ENCODE data around the gene ZNF397.

ZNF397 gene

DNA sequence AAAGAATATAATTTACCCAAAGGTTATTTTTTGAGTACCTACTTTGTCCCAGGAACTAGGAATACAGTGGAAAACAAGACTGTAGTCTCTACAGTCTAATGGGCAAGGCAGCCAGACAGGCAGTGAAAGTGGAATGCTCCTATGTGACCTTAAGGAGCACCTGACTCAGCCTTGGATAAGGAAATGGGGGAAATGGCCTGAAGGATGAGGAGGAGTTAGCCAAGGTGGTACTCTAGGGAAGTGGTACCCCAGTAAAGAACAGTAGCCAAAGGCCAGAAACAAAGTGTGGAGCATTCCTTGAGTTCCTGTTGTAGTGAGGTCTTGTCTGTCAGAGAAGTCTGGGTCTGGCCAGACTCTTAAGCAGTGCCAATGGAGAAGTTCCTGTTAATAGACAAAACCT lies 6.0 kb downstream of the ZNF397 start:
- no peak for DNase-seq (ENCODE audit: low spot score)

DNA sequence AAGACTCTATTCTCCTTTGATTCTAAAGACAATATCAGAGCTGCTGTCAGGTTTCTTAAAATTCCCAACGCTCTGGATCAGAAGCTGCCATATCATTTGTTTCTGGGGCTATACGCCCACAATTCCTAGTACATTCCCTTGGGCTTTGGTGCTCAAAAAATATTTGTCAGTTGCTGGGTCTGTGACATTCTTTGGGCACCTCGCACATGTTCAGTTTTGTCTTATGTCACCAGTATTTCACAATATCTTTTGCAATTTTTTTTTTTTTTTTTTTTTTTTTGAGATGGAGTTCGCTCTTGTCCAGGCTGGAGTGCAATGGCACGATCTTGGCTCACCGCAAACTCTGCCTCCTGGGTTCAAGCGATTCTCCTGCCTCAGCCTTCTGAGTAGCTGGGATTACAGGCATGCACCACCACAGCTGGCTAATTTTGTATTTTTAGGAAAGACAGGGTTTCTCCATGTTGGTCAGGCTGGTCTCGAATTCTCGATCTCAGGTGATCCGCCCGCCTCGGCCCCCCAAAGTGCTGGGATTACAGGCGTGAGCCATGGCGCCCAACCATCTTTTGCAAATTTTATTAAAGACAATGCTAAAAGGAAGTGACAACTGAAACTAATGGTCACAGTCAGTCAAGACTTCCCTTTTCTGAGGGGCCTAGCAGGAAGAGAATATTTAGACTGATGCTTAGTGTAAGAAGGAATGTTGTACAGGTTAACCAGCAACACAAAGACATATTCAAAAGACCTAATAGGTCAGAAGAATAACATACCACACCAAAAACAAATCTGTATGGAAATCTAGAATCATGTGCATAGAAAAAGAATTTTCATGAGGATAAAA lies 6.8 kb downstream of the ZNF397 start:
- DNase-seq (ENCODE audit: low spot score): no peak

DNA sequence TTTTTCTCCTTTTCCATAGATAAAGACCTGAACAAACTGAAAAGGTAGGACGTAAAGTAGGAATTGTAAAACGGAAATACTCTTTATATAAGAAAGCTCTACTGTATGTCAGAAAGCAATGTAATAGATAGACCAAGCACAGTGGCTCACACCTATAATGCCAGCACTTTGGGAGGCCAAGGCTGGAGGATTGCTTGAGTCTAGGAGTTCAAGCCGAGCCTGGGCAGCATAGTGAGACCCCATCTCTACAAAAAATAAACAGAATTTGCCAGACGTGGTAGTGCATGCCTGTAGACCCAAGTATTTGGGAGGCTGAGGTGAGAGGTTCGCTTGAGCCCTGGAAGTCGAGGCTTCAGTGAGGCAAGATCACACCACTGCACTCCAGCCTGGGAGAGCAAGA lies 7.6 kb downstream of the ZNF397 start:
- DNase-seq (ENCODE audit: low spot score): no peak

DNA sequence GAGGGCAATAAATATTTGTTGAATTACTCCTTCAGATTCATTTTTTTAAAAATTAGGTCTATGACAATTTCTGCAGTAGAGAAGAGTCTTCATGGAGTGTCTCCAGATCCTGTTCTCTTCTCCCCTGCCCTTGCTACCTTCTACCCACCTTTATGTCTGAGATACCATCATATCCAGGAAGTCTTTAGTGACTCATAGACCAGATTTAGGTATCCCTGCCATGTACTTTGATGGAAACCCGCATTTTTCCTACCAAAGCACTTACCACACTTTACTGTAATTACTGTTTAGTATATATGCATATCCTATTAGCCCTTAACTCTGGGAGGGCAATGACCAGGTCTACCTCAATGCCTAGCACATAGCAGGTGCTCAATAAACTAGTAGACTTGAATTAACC lies 11.6 kb downstream of the ZNF397 start:
- no peak for DNase-seq (ENCODE audit: low spot score)

DNA sequence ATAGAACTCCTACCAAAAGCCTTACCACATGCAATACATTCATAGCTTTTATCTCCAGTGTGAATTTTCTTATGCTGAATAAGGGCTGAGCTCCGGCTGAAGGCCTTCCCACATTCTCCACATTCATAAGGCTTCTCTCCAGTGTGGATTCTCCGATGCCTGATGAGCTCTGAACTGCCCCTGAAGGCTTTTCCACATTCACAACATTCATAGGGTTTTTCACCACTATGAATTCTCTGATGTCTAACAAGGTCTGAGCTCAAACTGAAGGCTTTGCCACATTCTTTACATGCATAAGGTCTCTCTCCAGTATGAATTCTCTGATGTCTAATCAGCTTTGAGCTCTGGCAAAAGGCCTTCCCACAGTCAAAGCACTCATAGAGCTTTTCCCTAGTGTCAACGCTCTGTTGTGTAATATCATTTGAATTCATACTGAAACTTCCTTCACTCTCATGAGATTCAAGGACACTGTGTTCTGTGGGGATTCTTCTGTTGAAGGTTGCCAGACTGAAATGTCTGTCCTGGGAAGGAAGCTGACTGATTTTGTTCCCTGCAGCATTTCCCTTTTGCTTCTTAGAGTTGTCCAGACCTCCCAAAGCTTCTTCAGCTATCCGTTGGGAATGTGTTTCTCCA lies 12.9 kb downstream of the ZNF397 start:
- DNase-seq (ENCODE audit: low spot score): no peak

DNA sequence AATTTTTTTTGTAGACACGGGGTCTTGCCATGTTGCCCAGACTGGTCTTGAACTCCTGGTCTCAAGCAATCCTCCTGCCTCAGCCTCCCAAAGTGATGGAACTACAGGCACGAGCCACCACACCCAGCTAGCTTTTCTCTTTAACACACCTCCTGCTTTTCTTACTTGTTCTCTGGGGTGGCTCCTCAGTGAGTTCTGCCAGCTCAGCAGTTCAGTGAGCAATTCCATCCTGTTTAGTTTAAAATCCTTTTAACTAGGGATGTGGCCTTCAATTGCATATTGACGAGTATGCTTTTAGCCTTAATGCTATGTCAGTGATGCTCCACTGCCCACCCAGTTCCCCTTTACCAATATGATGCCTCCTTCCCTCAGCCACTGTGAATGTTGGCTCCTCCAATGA lies 16.1 kb downstream of the ZNF397 start:
- no peak for DNase-seq (ENCODE audit: low spot score)

DNA sequence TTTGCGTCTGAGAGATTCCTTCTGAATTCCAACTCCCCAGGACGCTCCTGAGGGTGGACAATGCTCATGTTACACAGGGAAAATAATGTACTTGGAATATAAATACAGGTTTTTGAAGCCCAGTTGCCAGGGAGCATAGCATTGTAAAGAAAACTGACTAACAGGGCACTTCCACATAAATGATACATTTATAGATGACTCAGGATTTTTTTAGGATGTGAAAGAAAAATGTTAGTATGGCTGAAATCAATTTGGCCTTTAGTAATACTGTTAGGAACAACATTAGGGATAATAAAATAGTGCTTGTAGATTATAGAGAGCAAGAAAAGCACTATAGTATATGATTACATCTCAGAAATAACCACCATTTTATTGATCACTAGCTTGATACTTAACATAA lies 23.6 kb downstream of the ZNF397 start:
- DNase-seq (ENCODE audit: low spot score): no peak

DNA sequence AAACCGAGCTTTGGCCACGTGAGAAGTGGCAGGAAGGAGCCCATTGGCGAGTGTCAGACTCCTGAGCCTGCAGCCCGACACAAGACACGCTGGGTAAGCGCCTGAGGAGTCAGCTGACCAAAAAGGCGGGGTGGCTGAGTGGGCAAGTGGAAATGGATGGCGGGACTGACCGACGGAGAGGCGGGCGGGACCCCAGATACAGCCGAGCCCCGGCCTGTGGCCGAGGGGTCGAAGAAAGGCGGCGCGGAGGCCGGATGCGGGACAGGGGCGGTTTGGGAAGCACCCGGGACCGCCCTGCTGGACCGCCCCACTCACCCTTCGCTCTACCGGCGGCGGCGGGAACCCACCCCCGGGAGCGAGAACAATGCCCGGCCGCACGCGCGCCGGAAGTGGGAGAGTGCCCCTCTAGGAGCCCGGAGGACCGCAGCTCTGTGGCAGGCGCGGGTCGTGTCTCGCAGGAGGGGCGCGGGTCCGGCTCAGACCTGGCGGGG lies 26.4 kb downstream of the ZNF397 start:
- no peak for DNase-seq (ENCODE audit: low spot score)

DNA sequence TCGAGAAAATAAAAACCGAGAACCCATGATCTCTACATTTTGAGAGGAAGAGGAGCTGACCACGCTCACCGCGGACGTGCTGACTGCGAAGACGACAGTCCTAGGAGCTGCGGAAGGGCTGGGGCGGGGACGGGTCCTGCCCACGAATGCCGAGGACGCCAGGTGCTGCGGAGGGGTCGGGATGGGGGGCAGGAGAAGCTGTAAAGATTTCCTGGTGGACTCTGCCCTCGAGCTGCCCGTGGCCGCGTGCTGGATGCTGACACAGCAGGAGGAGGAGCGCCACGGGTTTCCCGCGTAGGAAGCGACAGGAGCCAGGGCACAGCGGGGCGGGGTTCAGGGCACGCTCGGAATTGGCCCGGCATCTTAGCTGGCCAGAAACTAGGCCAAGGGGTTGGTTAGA lies 27.0 kb downstream of the ZNF397 start:
- DNase-seq (ENCODE audit: low spot score): no peak

DNA sequence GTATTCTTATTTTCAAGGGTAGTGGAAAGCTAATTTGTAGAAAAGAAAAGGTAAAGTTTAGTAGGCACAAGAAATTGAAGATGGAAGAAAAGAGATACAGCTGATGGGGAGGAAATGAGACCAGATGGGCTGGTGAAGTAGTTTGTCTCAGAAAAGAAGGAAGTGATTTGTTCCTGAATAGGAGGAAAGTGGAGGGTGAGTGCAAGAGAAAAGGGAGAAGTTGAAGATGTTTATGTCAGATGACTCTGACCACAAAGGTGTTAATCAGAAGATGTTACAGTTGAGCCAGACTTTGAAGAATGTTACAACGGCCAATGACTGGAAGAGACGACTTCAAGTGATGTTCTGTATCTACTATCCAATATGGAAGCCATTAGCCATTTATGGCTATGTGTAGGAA lies 28.0 kb downstream of the ZNF397 start:
- DNase-seq (ENCODE audit: low spot score): no peak

DNA sequence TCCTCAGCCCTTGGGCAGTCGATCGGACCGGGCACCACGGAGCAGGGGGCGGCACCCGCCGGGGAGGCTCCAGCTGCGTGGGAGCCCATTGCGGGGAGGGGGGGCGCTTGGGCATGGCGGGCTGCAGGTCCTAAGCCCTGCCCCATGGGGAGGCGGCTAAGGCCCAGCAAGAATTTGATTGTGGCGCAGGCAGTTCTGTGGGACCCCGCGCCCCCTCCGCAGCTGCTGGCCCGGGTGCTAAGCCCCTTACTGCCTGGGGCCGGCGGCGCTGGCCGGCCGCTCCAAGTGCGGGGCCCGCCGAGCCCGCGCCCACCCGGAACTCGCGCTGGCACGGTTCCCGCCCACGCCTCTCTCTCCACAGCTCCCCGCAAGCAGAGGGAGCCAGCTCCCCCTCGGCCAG lies 30.8 kb downstream of the ZNF397 start:
- DNase-seq (ENCODE audit: low spot score): no peak

DNA sequence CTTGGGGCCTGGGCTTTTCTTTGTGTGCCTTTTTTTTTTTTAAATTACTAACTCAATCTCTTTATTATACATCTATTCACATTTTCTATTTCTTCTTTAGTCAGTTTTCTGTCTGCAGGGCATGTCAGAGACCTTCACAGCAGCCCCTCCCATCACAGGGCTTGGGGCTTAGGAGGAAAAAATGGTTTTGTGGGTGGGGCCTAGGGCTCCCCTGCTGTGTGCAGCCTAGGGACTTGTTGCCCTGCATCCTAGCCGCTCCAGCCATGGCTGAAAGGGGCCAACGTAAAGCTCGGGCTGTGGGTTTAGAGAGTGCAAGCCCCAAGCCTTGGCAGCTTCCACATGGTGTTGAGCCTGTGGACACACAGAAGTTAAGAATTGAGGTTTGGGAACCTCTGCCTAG lies 35.4 kb downstream of the ZNF397 start:
- no peak for DNase-seq (ENCODE audit: low spot score)

DNA sequence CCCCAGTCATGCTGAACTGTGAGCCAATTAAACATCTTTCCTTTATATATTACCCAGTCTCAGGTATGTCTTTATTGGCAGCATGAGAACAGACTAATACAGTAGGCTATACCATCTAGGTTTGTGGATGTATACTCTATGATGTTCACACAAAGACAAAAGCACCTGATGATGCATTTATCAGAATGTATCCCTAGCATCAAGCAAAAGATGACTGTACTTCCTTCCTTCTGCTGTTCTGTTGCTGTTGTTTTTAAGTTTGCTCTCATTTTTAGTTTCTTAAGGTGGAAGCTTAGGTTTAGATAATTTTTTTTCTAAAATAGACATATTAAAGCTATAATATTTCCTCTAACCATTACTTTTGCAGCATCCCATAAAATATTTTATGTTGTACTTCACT lies 36.8 kb downstream of the ZNF397 start:
- no peak for DNase-seq (ENCODE audit: low spot score)

DNA sequence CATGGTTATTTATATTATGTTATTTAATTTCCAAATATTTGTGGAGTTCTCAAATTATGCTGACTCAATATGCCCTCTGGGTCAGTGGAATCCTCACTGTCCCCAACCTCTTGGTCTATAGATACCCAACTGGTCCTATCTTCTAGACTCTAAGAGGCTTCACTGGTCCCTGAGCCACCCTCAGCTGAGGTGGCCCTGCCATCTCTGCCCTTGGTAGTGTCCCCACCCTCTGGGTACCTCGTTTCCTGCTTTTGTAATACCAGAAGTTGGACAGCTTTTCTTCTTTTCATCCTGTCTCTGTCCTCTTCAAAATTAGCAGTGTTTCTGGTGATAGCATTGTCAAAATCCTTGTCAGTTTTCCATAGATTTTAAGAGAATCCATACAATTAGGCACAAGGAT lies 37.3 kb downstream of the ZNF397 start:
- no peak for DNase-seq (ENCODE audit: low spot score)

DNA sequence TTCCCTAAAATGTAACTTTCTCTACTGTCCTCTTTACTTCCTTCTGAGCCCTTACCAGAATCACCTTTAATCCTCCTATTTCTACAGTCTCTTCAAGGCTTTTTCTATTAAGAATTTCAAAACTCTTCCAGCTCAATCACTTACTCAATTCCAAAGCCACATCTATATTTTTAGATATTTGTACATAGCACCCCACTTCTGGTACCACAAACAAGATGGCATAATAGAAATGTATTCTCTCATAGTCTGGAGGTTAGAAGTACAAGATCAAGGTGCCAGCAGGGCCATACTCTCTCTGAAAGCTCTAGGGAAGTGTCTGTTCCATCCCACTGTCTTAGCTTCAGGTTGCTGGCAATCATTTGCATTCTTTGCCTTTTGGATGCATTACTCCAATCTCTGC lies 38.1 kb downstream of the ZNF397 start:
- no peak for DNase-seq (ENCODE audit: low spot score)

DNA sequence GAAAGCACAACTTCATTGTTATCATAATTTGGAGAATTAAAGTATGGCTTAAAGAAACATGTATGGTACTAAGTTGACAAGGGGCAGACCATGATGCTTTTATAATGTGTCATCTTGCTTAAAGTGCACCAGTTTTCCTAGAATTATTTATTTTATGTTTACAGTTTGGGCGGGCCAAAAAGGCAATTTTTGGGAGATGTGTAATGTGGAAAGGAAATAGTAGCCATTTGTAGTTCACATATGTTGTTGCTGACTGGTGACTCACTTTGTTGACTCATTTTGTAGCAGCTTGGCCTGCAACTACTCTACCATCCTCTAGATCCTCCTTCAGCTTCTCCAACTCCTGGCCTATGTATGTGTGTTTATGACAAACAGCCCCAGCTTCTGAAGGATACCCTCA lies 41.5 kb downstream of the ZNF397 start:
- no peak for DNase-seq (ENCODE audit: low spot score)

DNA sequence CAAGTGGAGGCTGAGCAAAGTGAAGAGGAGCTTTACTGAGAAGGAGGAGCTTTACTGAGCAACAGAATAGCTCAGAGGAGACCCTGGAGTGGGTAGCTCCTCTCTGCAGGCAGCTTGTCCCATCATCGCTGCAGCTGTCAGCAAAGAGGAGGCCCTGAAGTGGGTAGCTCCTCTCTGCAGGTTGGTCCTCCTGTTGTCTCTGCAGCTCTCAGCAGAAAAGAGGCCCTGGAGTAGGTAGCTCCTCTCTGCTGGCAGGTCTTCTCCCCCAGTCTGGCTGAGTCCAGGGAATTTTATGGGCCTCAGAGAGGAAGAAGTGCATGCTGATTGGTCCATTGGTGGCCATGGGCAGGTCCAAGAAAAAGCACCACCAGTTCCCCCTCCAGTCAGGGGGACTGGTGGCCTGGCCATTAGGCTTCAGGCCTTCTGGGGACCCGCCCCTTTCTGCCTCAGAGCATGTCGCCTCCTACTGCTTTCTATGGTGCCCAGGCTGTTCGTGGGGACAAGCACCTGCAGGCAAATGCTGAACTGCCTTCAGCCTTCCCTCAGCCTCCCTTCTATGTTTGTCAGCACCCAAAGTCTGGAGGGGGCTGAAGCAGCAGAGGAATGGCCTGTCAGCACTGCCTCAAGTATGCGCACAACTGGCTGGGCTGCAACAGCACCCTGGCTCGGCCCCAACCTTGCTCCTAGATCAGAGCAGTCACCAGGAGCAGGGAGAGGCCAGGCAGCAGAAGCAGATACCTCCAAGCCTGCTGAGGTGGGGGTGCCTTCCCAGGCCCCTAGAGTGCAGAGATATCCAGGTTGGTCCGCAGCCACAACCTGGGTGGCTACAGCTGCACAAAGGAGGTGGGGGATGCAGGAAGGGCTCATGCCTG lies 43.3 kb downstream of the ZNF397 start:
- DNase-seq (ENCODE audit: low spot score): no peak

DNA sequence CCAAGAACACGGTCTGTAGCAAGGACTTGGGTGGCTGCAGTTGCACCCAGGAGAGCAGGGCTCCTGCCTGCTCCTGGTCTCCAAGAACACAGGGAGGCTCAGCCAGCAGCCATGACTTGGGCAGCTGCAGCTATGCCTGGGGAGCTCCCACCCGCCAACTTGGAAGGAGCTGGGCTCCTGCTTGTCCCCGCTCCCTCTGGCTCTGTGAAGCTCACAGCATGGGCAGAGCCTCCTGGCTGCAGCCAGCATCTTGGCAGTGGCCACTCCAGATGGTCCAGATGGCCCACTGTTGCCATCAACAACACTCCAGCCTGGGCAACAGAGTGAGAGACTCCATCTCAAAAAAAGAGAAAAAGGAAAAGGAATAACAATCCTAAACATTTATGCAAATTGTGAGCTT lies 44.0 kb downstream of the ZNF397 start:
- DNase-seq (ENCODE audit: low spot score): no peak

DNA sequence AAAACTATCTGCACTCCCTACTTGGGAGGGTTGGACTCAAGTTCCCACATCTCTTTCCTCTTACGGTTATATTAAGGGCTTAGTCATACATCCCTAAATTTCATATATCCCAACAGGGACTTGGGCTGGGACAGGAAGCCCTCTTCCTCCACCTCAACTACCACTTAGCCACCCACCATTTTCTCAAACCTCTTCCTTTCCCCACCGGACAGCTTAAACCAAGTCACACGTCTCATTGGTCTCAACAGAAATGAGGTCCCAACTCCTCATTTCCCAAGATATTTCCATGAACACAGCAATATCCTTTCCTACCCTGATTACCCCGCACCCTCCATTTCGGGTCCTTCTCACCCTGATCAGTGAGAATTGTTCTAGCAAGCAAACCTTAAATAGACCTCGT lies 48.5 kb downstream of the ZNF397 start:
- no peak for DNase-seq (ENCODE audit: low spot score)

DNA sequence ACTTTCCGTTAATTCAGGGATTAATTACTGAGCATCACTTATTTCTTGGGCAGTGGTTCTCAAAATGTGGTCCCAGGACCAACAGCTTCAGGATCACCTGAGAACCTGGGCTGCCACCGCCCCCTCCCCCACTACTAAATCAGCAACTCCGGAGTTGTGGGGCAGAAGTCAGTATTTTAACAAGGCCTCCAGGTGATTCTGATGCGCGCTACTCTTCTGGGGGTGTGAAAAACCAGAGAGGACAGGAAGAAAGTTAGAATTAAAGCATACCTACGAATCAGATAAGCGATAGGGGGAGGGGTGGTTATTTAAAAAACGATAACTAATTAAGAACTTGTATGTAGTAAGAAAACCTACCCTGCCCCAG lies 48.9 kb downstream of the ZNF397 start:
- peak; percentile 7 for DNase-seq (ENCODE audit: low spot score)

DNA sequence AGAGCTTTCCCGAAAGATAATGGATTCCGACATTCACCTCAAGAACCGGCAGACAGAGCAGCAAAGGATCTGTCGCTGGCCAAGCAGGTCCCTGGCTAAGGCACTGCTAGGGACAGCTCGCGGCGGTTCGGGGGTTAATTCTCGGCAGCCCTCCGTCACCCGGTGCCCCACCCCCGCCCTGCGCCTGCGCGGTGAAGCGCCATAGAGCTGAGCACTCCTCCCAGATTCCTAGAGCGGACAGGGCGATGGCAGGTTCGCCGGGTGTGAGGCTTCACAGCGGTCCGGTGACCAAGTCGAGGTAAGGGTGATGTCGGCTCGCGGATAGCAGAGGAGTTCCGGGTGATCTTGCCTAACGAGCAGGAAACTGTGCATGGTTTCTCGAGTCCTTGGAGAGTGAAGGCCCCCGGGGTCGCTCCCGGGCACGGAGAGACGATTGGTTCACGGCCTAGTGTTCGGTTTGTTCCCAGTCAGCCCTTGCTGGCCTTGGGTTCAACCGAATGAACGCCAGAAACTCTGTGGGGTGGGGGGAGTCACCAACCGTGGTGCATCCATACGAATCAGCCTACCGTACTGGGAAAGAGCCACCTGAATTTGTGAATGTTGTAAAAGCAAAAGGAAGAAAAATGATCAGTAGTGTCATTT lies 49.4 kb downstream of the ZNF397 start, which contains the start of gene ZSCAN30:
Gene ZSCAN30 (minus strand): TSS at position 136 of the 642 bp plus-strand sequence. CDS start 25,877 bp downstream, outside the sequence.
- DNase-seq (ENCODE audit: low spot score): peak; percentile 85

DNA sequence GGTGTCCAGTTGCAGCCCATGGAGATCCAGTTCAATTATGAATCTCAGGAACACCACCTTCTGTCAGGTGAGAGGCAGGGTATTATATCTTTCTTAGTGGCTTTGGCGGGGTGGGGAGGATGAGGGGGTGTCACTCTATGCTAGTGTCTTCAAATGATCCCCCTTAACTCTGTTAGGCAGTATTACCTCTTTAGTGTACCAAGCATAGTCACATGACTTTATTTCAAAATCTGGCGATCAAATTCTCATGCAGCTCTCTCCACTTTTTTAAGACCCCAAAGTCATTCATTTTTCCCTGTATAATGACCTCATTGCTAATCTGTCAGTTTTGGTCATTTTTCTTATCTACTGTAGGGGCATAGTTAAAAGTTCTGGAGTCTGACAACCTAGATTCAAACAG lies 50.3 kb downstream of the ZNF397 start:
- DNase-seq (ENCODE audit: low spot score): no peak

Data from SW480 (cell line).